SK-N-SH (cell line): ENCODE measurements around the gene AR. TPM values are rescaled to one million over a fixed set of nuclear protein-coding genes. Genes with fewer than 3 reads are reported as not detected.

ENCODE experiments used
- CTCF ChIA-PET: fragments of 300-600, 350-600 bp; formaldehyde crosslinking; extraction: SDS; loops from one replicate; lab custom pipeline; 2021; lab: Yijun Ruan, JAX
- POLR2A ChIA-PET: fragments of 350-600 bp; sonication (Branson Sonifier 250); formaldehyde crosslinking; extraction: SDS; loops from one replicate; lab custom pipeline; 2020; ENCODE audit warnings: antibody characterized with exemption, inconsistent platforms; lab: Yijun Ruan, JAX
- DNase-seq: peaks from one replicate; pipeline ENCODE4 v3.0.0; 2012
- H2AFZ ChIP-seq: fragments of 200-600 bp; sonication (generic); 2 replicates; pipeline ENCODE4 v1.8.1; 2016; ENCODE audit warnings: antibody characterized with exemption, mild to moderate bottlenecking, low read depth
- H3F3A ChIP-seq: fragments of 200-600 bp; sonication (generic); replicated peaks from 2 replicates; pipeline ENCODE3; 2016; ENCODE audit warnings: antibody characterized with exemption, mild to moderate bottlenecking; ENCODE audit not compliant: insufficient read depth
- H3K27ac ChIP-seq, 2 experiments: fragments of 200-500 bp in 1 of 2; fragments of 200-600 bp in 1 of 2; sonication (Bioruptor generic) in 1 of 2; sonication (generic), shearing (Covaris generic) in 1 of 2; 2 replicates each; pipeline versions ENCODE4 v1.5.1 to v1.6.1; 2014 to 2016; ENCODE audit warnings: low read depth in 2 of 2, inconsistent platforms in 1 of 2, low read length in 1 of 2, mild to moderate bottlenecking in 1 of 2, mixed read lengths in 1 of 2
- H3K27me3 ChIP-seq: fragments of 200-600 bp; sonication (generic), shearing (Covaris generic); 2 replicates; pipeline ENCODE4 v1.6.1; 2016; ENCODE audit warnings: mixed run types; ENCODE audit not compliant: insufficient read depth
- H3K36me3 ChIP-seq, 2 experiments: fragments of 200-500 bp in 1 of 2; fragments of 200-600 bp in 1 of 2; sonication (Bioruptor generic) in 1 of 2; sonication (generic) in 1 of 2; replicated peaks in 1 of 2; 2 replicates each; pipeline versions ENCODE3 to v1.5.1; 2014 to 2016; ENCODE audit warnings: low read length in 1 of 2, mild to moderate bottlenecking in 1 of 2; ENCODE audit not compliant: insufficient read depth in 2 of 2, control insufficient read depth in 1 of 2
- H3K4me1 ChIP-seq, 2 experiments: fragments of 200-500 bp in 1 of 2; fragments of 200-600 bp in 1 of 2; sonication (Bioruptor generic) in 1 of 2; sonication (generic), shearing (Covaris generic) in 1 of 2; 2 replicates each; pipeline versions ENCODE4 v1.5.1 to v1.6.1; 2014 to 2016; ENCODE audit warnings: low read depth in 1 of 2, low read length in 1 of 2, mixed run types in 1 of 2; ENCODE audit not compliant: insufficient read depth in 2 of 2, control insufficient read depth in 1 of 2
- H3K4me2 ChIP-seq: fragments of 200-600 bp; sonication (generic), shearing (Covaris generic); 2 replicates; pipeline ENCODE4 v1.6.1; 2017; ENCODE audit warnings: mixed run types
- H3K4me3 ChIP-seq, 2 experiments: fragments of 200-500 bp in 1 of 2; fragments of 200-600 bp in 1 of 2; sonication (Bioruptor generic) in 1 of 2; sonication (generic), shearing (Covaris generic) in 1 of 2; 2 replicates each; pipeline versions ENCODE4 v1.5.1 to v1.8.1; 2014 to 2016; ENCODE audit warnings: low read depth in 2 of 2, inconsistent platforms in 1 of 2, low read length in 1 of 2, mild to moderate bottlenecking in 1 of 2, mixed read lengths in 1 of 2, moderate library complexity in 1 of 2
- H3K79me2 ChIP-seq: fragments of 200-600 bp; sonication (generic); 2 replicates; pipeline ENCODE4 v1.8.1; 2017; ENCODE audit warnings: mild to moderate bottlenecking; ENCODE audit not compliant: insufficient read depth
- H3K9ac ChIP-seq: fragments of 200-600 bp; sonication (generic); 2 replicates; pipeline ENCODE4 v1.6.1; 2017; ENCODE audit warnings: mixed run types
- H3K9me2 ChIP-seq: fragments of 200-600 bp; sonication (generic); 2 replicates; pipeline ENCODE4 v1.6.1; 2017; ENCODE audit warnings: mixed run types
- H3K9me3 ChIP-seq: fragments of 200-600 bp; sonication (generic); 2 replicates; pipeline ENCODE4 v1.6.1; 2017; ENCODE audit warnings: mixed run types, mild to moderate bottlenecking, moderate library complexity
- H4K20me1 ChIP-seq: fragments of 200-600 bp; sonication (generic); 2 replicates; pipeline ENCODE4 v1.6.1; 2017; ENCODE audit warnings: mild to moderate bottlenecking, mixed run types; ENCODE audit not compliant: insufficient read depth
- CHD2 ChIP-seq: fragments of 150-350 bp; IDR thresholded peaks from 2 replicates; pipeline ENCODE4 v1.6.1; 2018; ENCODE audit warnings: low read length; ENCODE audit not compliant: partially characterized antibody
- CTCF ChIP-seq: fragments of 200-600 bp; sonication (generic); IDR thresholded peaks from 2 replicates; pipeline ENCODE4 v1.6.1; 2017; ENCODE audit warnings: antibody characterized with exemption, mild to moderate bottlenecking, moderate library complexity
- EZH2phosphoT487 ChIP-seq: fragments of 200-600 bp; sonication (generic); IDR thresholded peaks from 2 replicates; pipeline ENCODE4 v1.6.1; 2017; ENCODE audit warnings: low read depth, mixed run types, mild to moderate bottlenecking, antibody characterized with exemption, moderate library complexity, borderline replicate concordance
- FOXJ3 ChIP-seq: sonication (generic); formaldehyde crosslinking; IDR thresholded peaks from 2 replicates; pipeline ENCODE4 v1.5.1; 2020; ENCODE audit warnings: mild to moderate bottlenecking, missing genetic modification reagents
- GATA2 ChIP-seq: sonication (generic); formaldehyde crosslinking; IDR thresholded peaks from 2 replicates; pipeline ENCODE4 v1.5.0; 2020; ENCODE audit warnings: mild to moderate bottlenecking, missing genetic modification reagents
- IRF3 ChIP-seq: fragments of 150-350 bp; IDR thresholded peaks from 2 replicates; pipeline ENCODE4 v1.6.1; 2016; ENCODE audit warnings: mild to moderate bottlenecking, low read depth, low read length
- MAX ChIP-seq: IDR thresholded peaks from 2 replicates; pipeline ENCODE4 v1.4.0; 2012; ENCODE audit warnings: low read depth
- MEF2A ChIP-seq: IDR thresholded peaks from 2 replicates; pipeline ENCODE4 v1.4.0; 2012; ENCODE audit warnings: low read depth, borderline replicate concordance
- NRF1 ChIP-seq: IDR thresholded peaks from 2 replicates; pipeline ENCODE4 v1.6.1; 2012; ENCODE audit warnings: low read depth, mild to moderate bottlenecking, low read length
- REST ChIP-seq: IDR thresholded peaks from 2 replicates; pipeline ENCODE4 v1.6.1; 2012; ENCODE audit warnings: mild to moderate bottlenecking, low read depth, low read length, moderate library complexity
- USF1 ChIP-seq: IDR thresholded peaks from 2 replicates; pipeline ENCODE4 v1.4.0; 2012; ENCODE audit warnings: low read depth, borderline replicate concordance
- USF2 ChIP-seq: fragments of 150-350 bp; IDR thresholded peaks from 2 replicates; pipeline ENCODE4 v1.6.1; 2017; ENCODE audit warnings: antibody characterized with exemption, low read length, low read depth, borderline replicate concordance
- YY1 ChIP-seq: IDR thresholded peaks from 2 replicates; pipeline ENCODE4 v1.4.0; 2012; ENCODE audit warnings: low read depth, mild to moderate bottlenecking
- ZBTB33 ChIP-seq: IDR thresholded peaks from 2 replicates; pipeline ENCODE4 v1.4.0; 2012; ENCODE audit warnings: low read depth, borderline replicate concordance
- WGBS: methylation state at CpG from one replicate; pipeline ENCODE4 v1.1.6; 2017; ENCODE audit warnings: low lambda C conversion rate; 5-methylcytosine and 5-hydroxymethylcytosine counted together
- polyA plus RNA-seq, 3 experiments: library from polyadenylated mRNA; depleted of rRNA; stranded (reverse); fragments of >200 nt; gene quantifications; 2 replicates each; pipeline ENCODE4 v1.2.3, GENCODE V29; 2012

Gene AR
- polyA plus RNA-seq, 1 of the 3 experiments (the other 2 are of a cell fraction) = not detected

GRCh38 chrX:67536564-67536963 lies 7.3 kb upstream of the AR start:
- Histone ChIP-seq H3K9ac (no peak overlapping the region), H3K79me2 (no peaks in the 10 kb centered on the region), H3K4me3 (no peak overlapping the region), H3F3A (no peaks in the 10 kb centered on the region), H3K4me2 (no peak overlapping the region), H2AFZ (no peak overlapping the region), H3K9me3 (no peaks in the 10 kb centered on the region), H4K20me1 (no peaks in the 10 kb centered on the region), H3K27me3 (no peaks in the 10 kb centered on the region), H3K4me1 (no peaks in the 10 kb centered on the region), H3K27ac (no peak overlapping the region), H3K9me2 (no peaks in the 10 kb centered on the region), H3K36me3 (no peaks in the 10 kb centered on the region)
- TF ChIP-seq MEF2A = no peak
- no peak for TF ChIP-seq NRF1
- TF ChIP-seq GATA2 (CRISPR knock-in tag) = no peak
- no peak for TF ChIP-seq EZH2phosphoT487
- no peak for TF ChIP-seq USF2
- no peak for TF ChIP-seq REST
- no peak for TF ChIP-seq CHD2
- TF ChIP-seq IRF3 = no peak
- no peak for TF ChIP-seq ZBTB33
- no peak for TF ChIP-seq USF1
- no peak for TF ChIP-seq YY1
- TF ChIP-seq CTCF = no peak
- TF ChIP-seq MAX = no peak
- no peak for TF ChIP-seq FOXJ3 (CRISPR knock-in tag)
- ChIA-PET CTCF (no interaction called here), POLR2A (no interaction called here)
- WGBS = 14% methylated on average over 1 of the region's 1 CpG
- DNase-seq = no peak
